ENCODE results near the gene R3HCC1L.

GRCh38 chr10:98125940-98126631 lies 8.4 kb upstream of the R3HCC1L start:
- TF ChIP-seq YY1 (IDR thresholded peaks at IDR 0.05; ENCODE audit: low read depth) (no peak), TAF1 (IDR thresholded peaks at IDR 0.05; ENCODE audit: low read depth) (no peak), REST (IDR thresholded peaks at IDR 0.05; ENCODE audit: low read depth) (no peak), NFIC (IDR thresholded peaks at IDR 0.05) (no peak), EP300 (IDR thresholded peaks at IDR 0.05; ENCODE audit: borderline replicate concordance) (no peak), RAD21 (IDR thresholded peaks at IDR 0.05; ENCODE audit: low read depth) (no peak), FOXM1 (IDR thresholded peaks at IDR 0.05; ENCODE audit: borderline replicate concordance, low read depth) (no peak), CREB1 (IDR thresholded peaks at IDR 0.05; ENCODE audit: low read depth) (no peak)
